ENCODE results near the gene SYPL2. TPM values are rescaled to one million over a fixed set of nuclear protein-coding genes. Genes with fewer than 3 reads are reported as not detected.

The SYPL2 gene
- total RNA-seq, result 0.15 and 0.17 TPM in 2 replicates

GRCh38 chr1:109466452-109467300 is at the start of gene SYPL2:
Gene SYPL2, plus strand, starts transcription at chr1:109466546. Its CDS starts 298 bp downstream, at chr1:109466844.

GRCh38 chr1:109426281-109427170 is 39.8 kb upstream of the SYPL2 start, which contains the start of gene PSMA5:
Gene PSMA5, minus strand, starts transcription at chr1:109426448. Its CDS starts 118 bp downstream, at chr1:109426330.

GRCh38 chr1:109483672-109484518 is 17.5 kb downstream of the SYPL2 start, which contains the start of gene ATXN7L2:
Gene ATXN7L2, plus strand, starts transcription at chr1:109483905. Its CDS starts 49 bp downstream, at chr1:109483954.

GRCh38 chr1:109493805-109494539 is 27.6 kb downstream of the SYPL2 start, which contains the start of gene CYB561D1:
Gene CYB561D1, plus strand, starts transcription at chr1:109494094. Its CDS starts 46 bp downstream, at chr1:109494140.

GRCh38 chr1:109509176-109510134 is 43.1 kb downstream of the SYPL2 start, which contains the start of gene AMIGO1:
Gene AMIGO1, minus strand, starts transcription at chr1:109509727. Its CDS starts 815 bp downstream, at chr1:109508912.

Other genes starting within 250 kb of the SYPL2 start
- 1.5 TPM in 2 replicates for gene CELSR2, start 217.0 kb upstream of the SYPL2 start, total RNA-seq
- gene PSRC1, start 183.4 kb upstream of the SYPL2 start, total RNA-seq, result 50.4 TPM in 2 replicates
- gene MYBPHL, start 159.5 kb upstream of the SYPL2 start, total RNA-seq, result not detected in 2 replicates
- gene SORT1, start 68.6 kb upstream of the SYPL2 start, total RNA-seq, result 15.5 and 17.7 TPM in 2 replicates
- 34.6 and 35.2 TPM in 2 replicates for gene PSMA5, start 40.1 kb upstream of the SYPL2 start, total RNA-seq
- 3.9 and 5.2 TPM in 2 replicates for gene ATXN7L2, start 17.4 kb downstream of the SYPL2 start, total RNA-seq
- 3.1 and 3.2 TPM in 2 replicates for gene CYB561D1, start 27.5 kb downstream of the SYPL2 start, total RNA-seq
- 0.89 and 1.0 TPM in 2 replicates for gene AMIGO1, start 43.2 kb downstream of the SYPL2 start, total RNA-seq
- gene GPR61, start 73.3 kb downstream of the SYPL2 start, total RNA-seq, result not detected in 2 replicates
- gene GNAI3, start 82.1 kb downstream of the SYPL2 start, total RNA-seq, result 7.4 and 8.4 TPM in 2 replicates
- 0.30 TPM in 1 of 2 replicates, not detected in the other for gene GNAT2, start 153.1 kb downstream of the SYPL2 start, total RNA-seq
- 53.4 and 67.1 TPM in 2 replicates for gene AMPD2, start 153.3 kb downstream of the SYPL2 start, total RNA-seq
- 20.2 and 20.7 TPM in 2 replicates for gene GSTM4, start 189.6 kb downstream of the SYPL2 start, total RNA-seq
- gene GSTM2, start 201.5 kb downstream of the SYPL2 start, total RNA-seq, result 17.7 and 19.0 TPM in 2 replicates
- gene GSTM1, start 221.3 kb downstream of the SYPL2 start, total RNA-seq, result not detected in 2 replicates
- 2.8 and 6.4 TPM in 2 replicates for gene GSTM5, start 245.7 kb downstream of the SYPL2 start, total RNA-seq

All from bronchus fibroblast of lung (primary cell).